ENCODE measurements around the gene CTNNA3.

- TF ChIP-seq, protein P1, sequence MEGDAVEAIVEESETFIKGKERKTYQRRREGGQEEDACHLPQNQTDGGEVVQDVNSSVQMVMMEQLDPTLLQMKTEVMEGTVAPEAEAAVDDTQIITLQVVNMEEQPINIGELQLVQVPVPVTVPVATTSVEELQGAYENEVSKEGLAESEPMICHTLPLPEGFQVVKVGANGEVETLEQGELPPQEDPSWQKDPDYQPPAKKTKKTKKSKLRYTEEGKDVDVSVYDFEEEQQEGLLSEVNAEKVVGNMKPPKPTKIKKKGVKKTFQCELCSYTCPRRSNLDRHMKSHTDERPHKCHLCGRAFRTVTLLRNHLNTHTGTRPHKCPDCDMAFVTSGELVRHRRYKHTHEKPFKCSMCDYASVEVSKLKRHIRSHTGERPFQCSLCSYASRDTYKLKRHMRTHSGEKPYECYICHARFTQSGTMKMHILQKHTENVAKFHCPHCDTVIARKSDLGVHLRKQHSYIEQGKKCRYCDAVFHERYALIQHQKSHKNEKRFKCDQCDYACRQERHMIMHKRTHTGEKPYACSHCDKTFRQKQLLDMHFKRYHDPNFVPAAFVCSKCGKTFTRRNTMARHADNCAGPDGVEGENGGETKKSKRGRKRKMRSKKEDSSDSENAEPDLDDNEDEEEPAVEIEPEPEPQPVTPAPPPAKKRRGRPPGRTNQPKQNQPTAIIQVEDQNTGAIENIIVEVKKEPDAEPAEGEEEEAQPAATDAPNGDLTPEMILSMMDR (IDR thresholded peaks at IDR 0.05 in 8 of 11, conservative IDR thresholded peaks at IDR 0.05 in 3 of 11): no peak
- no peak for TF ChIP-seq POLR2A (IDR thresholded peaks at IDR 0.05)
Observed at GRCh38 chr10:67433276-67433675, 262.7 kb downstream of the CTNNA3 start.

Measured in spleen (tissue), 7 donors.